HUES64 (cell line): Measurements from ENCODE around the gene NAT8L.

Source experiments
- H3K27ac ChIP-seq: 2 replicates; pipeline ENCODE4 v1.7.0; 2013; ENCODE audit warnings: low read depth, low read length, inconsistent platforms
- H3K27me3 ChIP-seq: 2 replicates; pipeline ENCODE4 v1.6.1; 2013; ENCODE audit warnings: mild to moderate bottlenecking, low read length; ENCODE audit not compliant: insufficient read depth
- H3K36me3 ChIP-seq: 2 replicates; pipeline ENCODE4 v1.6.1; 2013; ENCODE audit warnings: mild to moderate bottlenecking, low read length; ENCODE audit not compliant: insufficient read depth
- H3K4me1 ChIP-seq: 2 replicates; pipeline ENCODE4 v1.6.1; 2013; ENCODE audit warnings: mild to moderate bottlenecking, low read length, moderate library complexity; ENCODE audit not compliant: insufficient read depth
- H3K4me3 ChIP-seq: 2 replicates; pipeline ENCODE4 v1.5.1; 2013; ENCODE audit warnings: mild to moderate bottlenecking, low read length, moderate library complexity
- H3K9ac ChIP-seq: 2 replicates; pipeline ENCODE4 v1.6.1; 2013; ENCODE audit warnings: mild to moderate bottlenecking, low read depth, low read length
- H3K9me3 ChIP-seq: 2 replicates; pipeline ENCODE4 v1.6.1; 2013; ENCODE audit warnings: low read depth, low read length; ENCODE audit not compliant: insufficient read depth
- WGBS: fragments of 150-250, 120-280 bp; methylation state at CpG from one replicate; pipeline ENCODE4 v1.1.7; 2013; ENCODE audit warnings: missing lambda C conversion rate; 5-methylcytosine and 5-hydroxymethylcytosine counted together

NAT8L gene

GRCh38 chr4:2060611-2061185, 1.6 kb downstream of the NAT8L start:
- Histone ChIP-seq H3K9ac (no peak overlapping the region), H3K4me1 (0 out of 2 replicates have a peak, but pooled peaks cover 3% of the 10 kb centered on the region), H3K9me3 (no peaks in the 10 kb centered on the region), H3K27ac (no peak overlapping the region), H3K4me3 (peak overlapping the region; percentile 35), H3K36me3 (no peaks in the 10 kb centered on the region), H3K27me3 (peaks cover 59% of the 10 kb centered on the region)
- WGBS = 2% methylated on average over 51 of the region's 54 CpGs

GRCh38 chr4:2061186-2062131, 2.3 kb downstream of the NAT8L start:
- Histone ChIP-seq H3K27me3 (peaks cover 52% of the 10 kb centered on the region), H3K4me1 (0 out of 2 replicates have a peak, but pooled peaks cover 3% of the 10 kb centered on the region), H3K36me3 (no peaks in the 10 kb centered on the region), H3K27ac (no peak overlapping the region), H3K4me3 (peak overlapping the region; percentile 35), H3K9ac (no peak overlapping the region), H3K9me3 (no peaks in the 10 kb centered on the region)
- 48% methylated on average over 42 of the region's 42 CpGs for WGBS

- Histone ChIP-seq H3K9me3 (no peaks in the 10 kb centered on the region), H3K27me3 (peaks cover 43% of the 10 kb centered on the region), H3K9ac (no peak overlapping the region), H3K4me1 (0 out of 2 replicates have a peak, but pooled peaks cover 3% of the 10 kb centered on the region), H3K4me3 (no peak overlapping the region), H3K36me3 (no peaks in the 10 kb centered on the region), H3K27ac (no peak overlapping the region)
- 90% methylated on average over 11 of the region's 11 CpGs for WGBS
Measured at GRCh38 chr4:2062168-2062807, 3.2 kb downstream of the NAT8L start.

GRCh38 chr4:2062808-2063524, 3.8 kb downstream of the NAT8L start:
- 84% methylated on average over 16 of the region's 16 CpGs for WGBS

GRCh38 chr4:2063557-2064275, 4.6 kb downstream of the NAT8L start:
- Histone ChIP-seq H3K9ac (no peak overlapping the region), H3K36me3 (no peaks in the 10 kb centered on the region), H3K9me3 (no peaks in the 10 kb centered on the region), H3K4me1 (0 out of 2 replicates have a peak, but pooled peaks cover 3% of the 10 kb centered on the region), H3K27ac (no peak overlapping the region), H3K27me3 (peaks cover 29% of the 10 kb centered on the region), H3K4me3 (no peak overlapping the region)
- 96% methylated on average over 53 of the region's 53 CpGs for WGBS

More at GRCh38 chr4:2062808-2063524, 3.8 kb downstream of the NAT8L start:
- no peak overlapping the region for H3K27ac ChIP-seq
- no peak overlapping the region for H3K9ac ChIP-seq
- H3K4me3 ChIP-seq = no peak overlapping the region
- H3K36me3 ChIP-seq = no peaks in the 10 kb centered on the region
- no peaks in the 10 kb centered on the region for H3K9me3 ChIP-seq
- H3K27me3 ChIP-seq = peaks cover 37% of the 10 kb centered on the region
- H3K4me1 ChIP-seq = 0 out of 2 replicates have a peak, but pooled peaks cover 3% of the 10 kb centered on the region

GRCh38 chr4:2064276-2064991, 5.3 kb downstream of the NAT8L start:
- H3K4me3 ChIP-seq = no peak overlapping the region
- 0 out of 2 replicates have a peak, but pooled peaks cover 3% of the 10 kb centered on the region for H3K4me1 ChIP-seq

GRCh38 chr4:2065106-2065930, 6.2 kb downstream of the NAT8L start:
- no peak overlapping the region for H3K27ac ChIP-seq
- no peak overlapping the region for H3K4me3 ChIP-seq
- no peak overlapping the region for H3K9ac ChIP-seq
- peaks cover 21% of the 10 kb centered on the region for H3K27me3 ChIP-seq
- no peaks in the 10 kb centered on the region for H3K36me3 ChIP-seq
- 0 out of 2 replicates have a peak, but pooled peaks cover 3% of the 10 kb centered on the region for H3K4me1 ChIP-seq
- WGBS = 90% methylated on average over 24 of the region's 24 CpGs
- no peaks in the 10 kb centered on the region for H3K9me3 ChIP-seq

More at GRCh38 chr4:2064276-2064991, 5.3 kb downstream of the NAT8L start:
- H3K9ac ChIP-seq = no peak overlapping the region
- H3K36me3 ChIP-seq = no peaks in the 10 kb centered on the region
- WGBS = 93% methylated on average over 40 of the region's 40 CpGs
- H3K9me3 ChIP-seq = no peaks in the 10 kb centered on the region
- peaks cover 28% of the 10 kb centered on the region for H3K27me3 ChIP-seq
- no peak overlapping the region for H3K27ac ChIP-seq

- H3K36me3 ChIP-seq = no peaks in the 10 kb centered on the region
- H3K4me1 ChIP-seq = 0 out of 2 replicates have a peak, but pooled peaks cover 2% of the 10 kb centered on the region
- no peak overlapping the region for H3K27ac ChIP-seq
- peaks cover 14% of the 10 kb centered on the region for H3K27me3 ChIP-seq
- no peak overlapping the region for H3K4me3 ChIP-seq
- H3K9me3 ChIP-seq = no peaks in the 10 kb centered on the region
- H3K9ac ChIP-seq = no peak overlapping the region
- WGBS = 94% methylated on average over 15 of the region's 15 CpGs
Measured at GRCh38 chr4:2066011-2066551, 7.0 kb downstream of the NAT8L start.
